Mucosa of rectum (tissue), 2 donors: ENCODE measurements around the gene CACNA1E.
"Not testable (repeated sequence)": the region's sequence is repeated elsewhere in the genome, so short reads cannot be mapped to it uniquely, and the experiment has no call there.

Experiments
- H3K27ac ChIP-seq, 2 donors: one replicate each; pipeline ENCODE4 v1.7.0; 2013; ENCODE audit warnings: inconsistent platforms in 2 of 2, low read depth in 2 of 2, low read length in 2 of 2
- H3K27me3 ChIP-seq, 2 donors: one replicate each; pipeline ENCODE4 v1.7.0; 2013; ENCODE audit warnings: low read length in 2 of 2; ENCODE audit not compliant: control insufficient read depth in 2 of 2, insufficient read depth in 2 of 2
- H3K36me3 ChIP-seq, 2 donors: one replicate each; pipeline ENCODE4 v1.7.0; 2013; ENCODE audit warnings: low read length in 2 of 2; ENCODE audit not compliant: control insufficient read depth in 2 of 2, insufficient read depth in 2 of 2
- H3K4me1 ChIP-seq, 2 donors: one replicate each; pipeline ENCODE4 v1.7.0; 2013; ENCODE audit warnings: low read length in 2 of 2, mild to moderate bottlenecking in 1 of 2; ENCODE audit not compliant: control insufficient read depth in 2 of 2, insufficient read depth in 2 of 2
- H3K4me3 ChIP-seq, 2 donors: one replicate each; pipeline ENCODE4 v1.7.0; 2013; ENCODE audit warnings: low read length in 2 of 2
- H3K9ac ChIP-seq, 2 donors: one replicate each; pipeline ENCODE4 v1.7.0; 2013; ENCODE audit warnings: low read length in 2 of 2, low read depth in 1 of 2, mild to moderate bottlenecking in 1 of 2
- H3K9me3 ChIP-seq, 2 donors: one replicate each; pipeline ENCODE4 v1.7.0; 2013; ENCODE audit warnings: low read length in 2 of 2; ENCODE audit not compliant: control insufficient read depth in 2 of 2
- donor health status: healthy.
- donor health status: Normal muscosa, but diverticular disease.

CACNA1E gene

DNA sequence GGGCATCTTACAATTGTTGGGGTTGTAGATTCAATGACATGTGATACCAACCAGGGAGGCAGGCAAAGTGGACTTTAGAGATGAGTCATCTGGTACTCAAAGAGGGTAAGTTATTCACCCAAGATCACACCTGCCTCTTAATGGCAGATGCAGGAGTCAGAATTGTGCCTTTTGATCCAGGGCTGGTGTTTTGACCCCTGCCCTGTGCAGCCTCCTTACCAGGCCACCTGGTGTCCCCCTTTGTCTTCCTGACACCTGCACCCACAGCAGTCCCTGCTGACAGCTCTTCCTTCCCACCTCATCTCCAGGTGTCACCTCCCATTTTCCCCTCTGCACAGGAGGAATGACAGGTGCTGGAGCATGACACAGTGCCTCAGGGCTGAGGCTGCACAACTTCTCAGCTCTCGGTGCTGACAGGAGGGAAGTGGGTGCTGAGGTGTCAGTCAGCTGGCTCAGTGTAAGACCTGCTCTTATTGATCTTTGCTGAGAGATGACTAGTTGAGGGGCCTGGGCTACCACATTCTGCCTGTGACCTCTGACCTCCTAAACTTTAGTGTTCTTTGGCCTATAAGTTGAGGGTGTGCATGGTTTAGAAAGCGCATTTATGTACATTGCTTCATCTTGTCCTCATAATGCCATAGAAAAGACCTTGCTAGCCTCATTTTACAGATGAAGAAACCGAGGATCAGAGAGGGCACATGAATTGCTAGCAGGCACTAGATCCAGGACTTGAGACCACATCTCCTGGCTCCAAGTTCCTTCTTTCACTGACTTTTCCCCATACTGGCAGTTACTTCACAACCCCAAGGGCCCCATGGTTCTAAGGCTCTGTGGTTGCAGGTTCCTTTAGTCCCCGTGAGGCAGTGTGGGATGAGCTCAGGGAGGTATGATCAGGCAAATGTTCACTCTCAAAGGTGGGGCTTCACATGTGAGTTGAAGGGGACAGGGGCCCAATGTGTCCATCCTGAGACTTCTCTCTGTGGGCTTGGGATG, 31.3 kb downstream of the CACNA1E start:
- H3K27ac ChIP-seq: no peak overlapping the region
- no peaks in the 10 kb centered on the region for H3K36me3 ChIP-seq
- no peaks in the 10 kb centered on the region for H3K9me3 ChIP-seq
- H3K4me3 ChIP-seq: no peak overlapping the region
- H3K4me1 ChIP-seq: no peaks in the 10 kb centered on the region
- no peaks in the 10 kb centered on the region for H3K27me3 ChIP-seq
- H3K9ac ChIP-seq: no peak overlapping the region

DNA sequence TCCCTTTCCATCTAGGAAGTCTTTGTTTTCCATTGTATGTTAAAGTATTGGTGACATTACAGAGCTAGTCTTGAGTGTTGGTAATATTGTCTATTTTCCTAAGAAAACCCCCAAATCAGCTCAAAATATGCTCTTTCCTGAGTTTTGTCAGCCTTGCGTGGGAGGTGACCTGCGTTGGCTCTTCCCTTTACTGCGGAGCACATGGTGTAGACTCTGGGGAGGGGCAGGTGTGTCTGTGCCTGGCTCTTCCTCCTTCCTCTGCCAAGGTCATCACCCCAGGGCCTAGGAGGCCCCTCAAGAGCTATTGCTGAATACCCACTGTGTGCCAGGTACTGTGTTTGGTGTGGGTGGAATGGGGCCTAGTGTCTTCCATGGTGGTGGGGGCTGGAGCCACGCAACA, 33.4 kb downstream of the CACNA1E start:
- no peaks in the 10 kb centered on the region for H3K9me3 ChIP-seq
- H3K27ac ChIP-seq: no peak overlapping the region
- H3K4me3 ChIP-seq: no peak overlapping the region
- H3K27me3 ChIP-seq: no peaks in the 10 kb centered on the region
- H3K9ac ChIP-seq: no peak overlapping the region
- H3K4me1 ChIP-seq: no peaks in the 10 kb centered on the region
- no peaks in the 10 kb centered on the region for H3K36me3 ChIP-seq

DNA sequence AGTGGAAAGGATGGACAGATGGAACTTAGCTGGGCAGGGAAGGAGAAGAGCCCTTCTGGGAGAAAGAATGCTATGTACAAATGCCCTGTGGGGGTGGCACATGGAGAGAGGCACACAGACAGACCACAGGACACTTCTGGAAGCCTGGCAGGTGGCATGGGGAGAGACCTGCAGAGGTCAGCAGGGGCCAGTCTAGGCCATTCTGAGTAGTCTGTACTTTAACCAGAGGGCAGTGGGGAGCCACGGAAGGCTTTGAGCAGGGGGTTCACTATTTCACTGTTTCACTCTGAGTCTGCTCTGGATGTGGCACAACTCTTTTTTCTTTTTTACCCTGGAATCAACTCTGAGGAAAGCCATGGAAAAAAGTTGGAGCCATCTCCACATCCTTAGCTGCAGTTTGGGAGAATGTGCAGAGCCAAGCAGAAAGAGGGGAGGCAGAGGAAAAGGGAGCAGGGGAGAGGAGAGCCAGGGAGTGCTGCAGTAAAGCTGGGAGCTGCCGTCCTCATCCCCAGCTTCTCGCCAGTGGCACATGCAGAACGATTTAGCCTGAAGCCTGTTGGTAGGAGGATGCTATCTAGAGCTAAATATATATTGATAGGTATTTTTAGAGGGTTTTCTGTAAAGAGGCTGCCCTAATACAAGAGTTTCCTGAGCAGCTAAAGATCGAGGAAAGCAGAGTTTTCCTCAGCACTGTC, 34.0 kb downstream of the CACNA1E start:
- H3K4me3 ChIP-seq: no peak overlapping the region
- no peaks in the 10 kb centered on the region for H3K36me3 ChIP-seq
- H3K4me1 ChIP-seq: no peaks in the 10 kb centered on the region
- H3K9ac ChIP-seq: no peak overlapping the region
- no peaks in the 10 kb centered on the region for H3K27me3 ChIP-seq
- no peak overlapping the region for H3K27ac ChIP-seq
- H3K9me3 ChIP-seq: no peaks in the 10 kb centered on the region

DNA sequence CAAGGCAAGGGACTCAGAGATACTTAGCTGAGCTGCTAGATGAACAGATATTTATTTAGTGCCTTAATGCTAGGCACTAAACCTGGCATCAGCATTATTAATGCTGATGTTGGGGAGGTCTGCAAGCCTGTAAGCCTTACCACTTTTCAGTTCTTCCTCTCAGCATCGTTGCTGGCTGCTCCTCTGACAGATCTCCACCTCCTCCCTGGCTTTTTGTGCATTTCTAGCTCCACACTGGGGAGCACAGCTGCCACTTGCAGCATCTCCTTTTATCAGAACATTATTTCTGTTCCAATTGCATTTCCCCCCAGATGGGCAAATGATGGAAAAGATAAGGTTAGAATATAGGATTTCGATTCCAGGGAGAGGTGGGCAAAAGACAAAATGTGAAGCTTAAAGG, 34.8 kb downstream of the CACNA1E start:
- Histone ChIP-seq H3K4me1 (no peaks in the 10 kb centered on the region), H3K27ac (no peak overlapping the region), H3K9ac (no peak overlapping the region), H3K9me3 (no peaks in the 10 kb centered on the region), H3K4me3 (no peak overlapping the region), H3K36me3 (no peaks in the 10 kb centered on the region), H3K27me3 (no peaks in the 10 kb centered on the region)

DNA sequence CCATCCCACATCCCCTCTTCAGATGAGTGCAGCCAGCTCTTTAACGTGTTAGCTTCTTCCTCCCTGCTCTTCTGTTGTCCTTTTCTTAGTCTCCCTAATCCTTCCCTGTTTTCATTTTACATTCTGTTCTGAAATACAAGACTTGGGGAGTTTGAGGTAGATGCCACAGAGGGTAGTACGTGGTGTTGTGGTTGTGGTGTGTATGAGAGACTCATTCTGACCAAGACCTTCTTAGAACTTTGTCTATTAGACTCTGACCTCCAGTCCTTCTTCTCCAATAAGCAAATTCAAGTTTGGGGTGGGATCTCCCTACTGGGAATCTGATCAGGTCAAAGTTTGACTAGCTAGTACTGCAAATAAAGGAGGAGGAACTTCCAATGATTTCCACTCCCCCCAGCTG, 39.5 kb downstream of the CACNA1E start:
- Histone ChIP-seq H3K4me3 (no peak overlapping the region), H3K9me3 (no peaks in the 10 kb centered on the region), H3K36me3 (no peaks in the 10 kb centered on the region), H3K27ac (no peak overlapping the region), H3K9ac (no peak overlapping the region), H3K4me1 (no peaks in the 10 kb centered on the region), H3K27me3 (no peaks in the 10 kb centered on the region)

DNA sequence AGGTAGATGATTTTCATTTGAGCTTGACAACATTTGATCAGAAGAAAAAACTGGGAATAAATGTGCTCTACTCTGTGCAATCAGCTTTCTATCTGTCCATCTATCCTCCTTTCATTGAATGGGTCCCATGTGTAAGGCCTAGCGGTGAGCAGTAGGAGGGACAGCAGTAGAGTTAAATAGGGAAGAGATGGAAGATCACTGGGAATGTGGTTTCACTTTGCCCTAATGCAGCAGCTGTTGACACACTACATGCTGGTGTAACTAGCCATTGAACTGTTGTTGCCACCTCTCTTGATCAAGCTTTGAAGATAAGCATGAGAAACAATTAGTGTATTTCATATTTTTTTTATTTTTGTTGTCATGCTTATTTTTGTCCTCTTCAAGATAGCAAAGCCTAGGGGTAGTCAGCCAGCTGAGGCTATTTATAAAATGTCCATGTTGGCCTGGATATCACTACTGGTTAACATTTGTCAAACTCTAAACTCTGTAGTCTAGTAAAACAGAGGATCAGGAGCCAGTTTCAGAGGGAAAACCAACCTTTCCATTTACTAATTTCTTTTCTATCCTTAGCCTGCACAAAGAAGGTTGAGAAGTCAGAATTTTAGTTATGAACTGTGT, 41.9 kb downstream of the CACNA1E start:
- Histone ChIP-seq H3K4me1 (no peaks in the 10 kb centered on the region), H3K36me3 (no peaks in the 10 kb centered on the region), H3K4me3 (no peak overlapping the region), H3K27ac (no peak overlapping the region), H3K9me3 (no peaks in the 10 kb centered on the region), H3K9ac (no peak overlapping the region), H3K27me3 (no peaks in the 10 kb centered on the region)

DNA sequence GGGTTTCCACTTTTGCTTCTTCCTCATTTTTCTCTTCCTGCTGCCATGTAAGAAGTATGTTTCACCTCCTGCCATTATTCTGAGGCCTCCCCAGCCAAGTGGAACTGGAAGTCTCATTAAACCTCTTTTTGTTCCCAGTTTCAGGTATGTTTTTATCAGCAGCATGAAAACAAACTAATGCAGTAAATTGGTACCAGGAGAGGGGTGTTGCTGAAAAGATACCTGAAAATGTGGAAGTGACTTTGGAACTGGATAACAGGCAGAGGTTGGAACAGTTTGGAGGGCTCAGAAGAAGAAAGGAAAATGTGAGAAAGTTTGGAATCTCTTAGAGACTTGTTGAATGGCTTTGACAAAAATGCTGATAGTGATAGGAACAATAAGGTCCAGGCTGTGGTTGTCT, 44.9 kb downstream of the CACNA1E start:
- not testable (repeated sequence) for H3K27ac ChIP-seq, H3K4me3 ChIP-seq, H3K9ac ChIP-seq, H3K4me1 ChIP-seq, H3K36me3 ChIP-seq, H3K9me3 ChIP-seq, H3K27me3 ChIP-seq

DNA sequence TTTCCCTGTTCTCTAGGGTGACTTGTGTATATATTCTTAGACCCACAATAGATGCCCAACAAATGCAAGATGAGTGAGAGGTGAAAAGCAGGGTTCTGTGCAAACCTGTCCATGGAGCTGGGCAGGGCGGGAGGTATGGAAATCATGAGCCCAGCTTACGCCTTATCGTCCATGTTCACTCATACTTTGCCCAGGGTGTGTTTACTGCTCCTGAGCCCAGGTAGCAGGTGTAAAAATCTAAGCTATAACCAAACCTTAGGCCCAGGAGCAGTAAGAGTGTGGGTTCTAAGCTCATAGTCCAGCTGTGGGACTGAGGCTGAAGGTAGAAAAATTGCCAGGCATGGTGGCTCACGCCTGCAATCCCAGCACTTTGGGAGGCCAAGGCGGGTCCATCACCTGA, 48.1 kb downstream of the CACNA1E start:
- Histone ChIP-seq H3K27ac (no peak overlapping the region), H3K4me3 (no peak overlapping the region), H3K27me3 (no peaks in the 10 kb centered on the region), H3K36me3 (no peaks in the 10 kb centered on the region), H3K4me1 (peaks cover 0 to 2% of the 10 kb centered on the region in 2 donors), H3K9me3 (no peaks in the 10 kb centered on the region), H3K9ac (no peak overlapping the region)

DNA sequence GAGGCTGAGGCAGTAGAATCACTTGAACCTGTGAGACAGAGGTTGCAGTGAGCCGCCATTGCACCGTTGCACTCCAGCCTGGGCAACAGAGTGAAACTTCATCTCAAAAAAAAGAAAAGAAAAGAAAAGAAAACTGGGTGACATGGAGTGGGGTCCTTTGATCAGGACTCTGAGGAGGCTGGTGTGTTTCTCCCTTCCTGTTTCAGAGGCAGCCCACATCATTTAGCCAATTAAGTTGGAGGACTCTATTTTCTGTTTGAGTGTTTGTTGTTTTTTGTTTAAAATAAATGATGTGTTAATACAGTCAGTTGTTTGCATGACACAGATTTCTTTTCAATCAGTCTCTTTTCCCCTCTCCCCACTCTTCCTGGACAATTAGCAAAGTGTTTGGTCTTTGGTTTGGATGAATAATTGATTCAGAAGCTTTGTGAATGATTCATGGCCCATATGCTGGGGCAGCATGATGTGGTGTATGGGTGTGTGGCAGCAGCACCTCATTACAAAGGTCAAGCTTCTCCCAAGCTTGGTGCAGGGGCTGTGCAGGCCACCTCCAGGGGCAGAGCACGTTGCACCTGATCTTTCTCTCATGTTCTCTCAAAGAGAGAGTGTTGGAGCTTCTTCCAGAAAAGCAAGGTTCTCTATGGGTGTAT, 48.8 kb downstream of the CACNA1E start:
- no peak overlapping the region for H3K9ac ChIP-seq
- H3K36me3 ChIP-seq: no peaks in the 10 kb centered on the region
- no peaks in the 10 kb centered on the region for H3K9me3 ChIP-seq
- no peak overlapping the region for H3K4me3 ChIP-seq
- peaks cover 0 to 2% of the 10 kb centered on the region in 2 donors for H3K4me1 ChIP-seq
- H3K27ac ChIP-seq: no peak overlapping the region
- no peaks in the 10 kb centered on the region for H3K27me3 ChIP-seq

DNA sequence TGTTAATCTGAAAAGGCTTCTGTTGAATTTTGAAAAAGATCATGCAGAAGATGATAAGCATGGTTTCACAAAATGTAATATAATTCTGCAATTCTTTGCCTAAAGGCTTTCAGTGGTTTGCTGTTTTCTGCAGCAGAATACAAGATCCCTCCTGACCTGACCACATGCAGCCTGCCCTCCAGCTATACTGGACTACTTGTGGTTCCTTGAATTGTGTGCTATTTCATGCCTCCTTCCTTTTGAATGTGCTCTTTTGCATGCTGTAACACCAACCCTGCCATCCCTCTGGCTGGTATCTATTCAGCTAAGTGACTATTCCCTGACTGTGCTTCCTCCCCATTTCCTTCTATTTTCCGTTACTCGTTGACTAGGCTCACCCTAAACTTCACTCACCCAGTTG, 55.5 kb downstream of the CACNA1E start:
- H3K27ac ChIP-seq: no peak overlapping the region

More for the DNA sequence above, 55.5 kb downstream of the CACNA1E start:
- Histone ChIP-seq H3K4me1 (no peaks in the 10 kb centered on the region), H3K9me3 (no peaks in the 10 kb centered on the region), H3K9ac (no peak overlapping the region), H3K36me3 (no peaks in the 10 kb centered on the region), H3K4me3 (no peak overlapping the region), H3K27me3 (no peaks in the 10 kb centered on the region)
